ENCODE measurements around the gene RANBP3L. TPM values are rescaled to one million over a fixed set of nuclear protein-coding genes. Genes with fewer than 3 reads are reported as not detected.
"Not testable (repeated sequence)": the region's sequence is repeated elsewhere in the genome, so short reads cannot be mapped to it uniquely, and the experiment has no call there.

Gene RANBP3L
- total RNA-seq, 1 donor from 2014 or later: not detected

- H4K20me1 ChIP-seq (ENCODE audit: insufficient read depth, low read length): no peaks in the 10 kb centered on the region
- H3K4me3 Mint-ChIP-seq (ENCODE audit: unreplicated experiment): no peak overlapping the region
- no peaks in the 10 kb centered on the region for H3K36me3 Mint-ChIP-seq (ENCODE audit: low read depth, unreplicated experiment)
- H3K4me1 ChIP-seq (ENCODE audit: insufficient read depth, low read length): no peaks in the 10 kb centered on the region
- peaks cover 2% of the 10 kb centered on the region for H3K27me3 ChIP-seq (ENCODE audit: insufficient read depth, low read length)
- TF ChIP-seq, protein P1, sequence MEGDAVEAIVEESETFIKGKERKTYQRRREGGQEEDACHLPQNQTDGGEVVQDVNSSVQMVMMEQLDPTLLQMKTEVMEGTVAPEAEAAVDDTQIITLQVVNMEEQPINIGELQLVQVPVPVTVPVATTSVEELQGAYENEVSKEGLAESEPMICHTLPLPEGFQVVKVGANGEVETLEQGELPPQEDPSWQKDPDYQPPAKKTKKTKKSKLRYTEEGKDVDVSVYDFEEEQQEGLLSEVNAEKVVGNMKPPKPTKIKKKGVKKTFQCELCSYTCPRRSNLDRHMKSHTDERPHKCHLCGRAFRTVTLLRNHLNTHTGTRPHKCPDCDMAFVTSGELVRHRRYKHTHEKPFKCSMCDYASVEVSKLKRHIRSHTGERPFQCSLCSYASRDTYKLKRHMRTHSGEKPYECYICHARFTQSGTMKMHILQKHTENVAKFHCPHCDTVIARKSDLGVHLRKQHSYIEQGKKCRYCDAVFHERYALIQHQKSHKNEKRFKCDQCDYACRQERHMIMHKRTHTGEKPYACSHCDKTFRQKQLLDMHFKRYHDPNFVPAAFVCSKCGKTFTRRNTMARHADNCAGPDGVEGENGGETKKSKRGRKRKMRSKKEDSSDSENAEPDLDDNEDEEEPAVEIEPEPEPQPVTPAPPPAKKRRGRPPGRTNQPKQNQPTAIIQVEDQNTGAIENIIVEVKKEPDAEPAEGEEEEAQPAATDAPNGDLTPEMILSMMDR (IDR thresholded peaks at IDR 0.05; ENCODE audit: insufficient read depth, low read depth, low read length): no peak
- no peak for TF ChIP-seq EZH2 (IDR thresholded peaks at IDR 0.05; ENCODE audit: insufficient read depth, low read length)
- H3K4me2 ChIP-seq (ENCODE audit: low read length): no peak overlapping the region
- H3K27ac ChIP-seq (ENCODE audit: low read depth, low read length): no peak overlapping the region
- no peaks in the 10 kb centered on the region for H3K79me2 ChIP-seq (ENCODE audit: insufficient read depth, low read length)
- FAIRE-seq (no peak), DNase-seq (ENCODE audit: low read depth) (no peak)
- H3K4me1 Mint-ChIP-seq (ENCODE audit: low read depth, unreplicated experiment): no peaks in the 10 kb centered on the region
- H3K27ac Mint-ChIP-seq (ENCODE audit: unreplicated experiment): no peak overlapping the region
- H3K9ac ChIP-seq (ENCODE audit: low read length): no peak overlapping the region
- H3K36me3 ChIP-seq (ENCODE audit: insufficient read depth, low read length): no peaks in the 10 kb centered on the region
- no peak overlapping the region for H2AFZ ChIP-seq (ENCODE audit: low read depth, low read length)
- H3K9me3 ChIP-seq (ENCODE audit: insufficient read depth, low read depth, low read length): no peaks in the 10 kb centered on the region
- H3K4me3 ChIP-seq (ENCODE audit: insufficient read depth, low read depth, low read length): no peak overlapping the region
- H3K9me3 Mint-ChIP-seq (ENCODE audit: unreplicated experiment): peaks cover 2% of the 10 kb centered on the region
- no peaks in the 10 kb centered on the region for H3K27me3 Mint-ChIP-seq (ENCODE audit: low read depth, unreplicated experiment)
Measured at GRCh38 chr5:36344899-36345298, 43.2 kb upstream of the RANBP3L start.

DNA sequence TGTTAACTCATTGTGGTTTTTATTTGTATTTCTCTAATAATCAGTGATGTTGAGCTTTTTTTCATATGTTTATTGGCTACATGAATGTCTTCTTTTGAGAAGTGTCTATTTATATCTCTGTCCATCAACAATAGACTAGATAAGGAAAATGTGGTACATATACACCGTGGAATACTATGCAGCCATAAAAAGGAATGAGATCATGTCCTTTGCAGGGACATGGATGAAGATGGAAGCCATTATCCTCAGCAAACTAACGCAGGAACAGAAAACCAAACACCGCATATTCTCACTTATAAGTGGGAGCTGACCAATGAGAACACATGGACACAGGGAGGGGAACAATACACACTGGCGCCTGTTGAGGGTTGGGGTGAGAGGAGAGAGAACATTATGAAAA, 40.0 kb upstream of the RANBP3L start:
- FAIRE-seq; H3K4me2 ChIP-seq (ENCODE audit: low read length); H3K9ac ChIP-seq (ENCODE audit: low read length); H3K4me1 ChIP-seq (ENCODE audit: insufficient read depth, low read length); H3K36me3 ChIP-seq (ENCODE audit: insufficient read depth, low read length); H3K27ac Mint-ChIP-seq (ENCODE audit: unreplicated experiment); H3K27ac ChIP-seq (ENCODE audit: low read depth, low read length); H3K27me3 Mint-ChIP-seq (ENCODE audit: low read depth, unreplicated experiment); H3K27me3 ChIP-seq (ENCODE audit: insufficient read depth, low read length); DNase-seq (ENCODE audit: low read depth); H2AFZ ChIP-seq (ENCODE audit: low read depth, low read length); H3K4me1 Mint-ChIP-seq (ENCODE audit: low read depth, unreplicated experiment); H3K36me3 Mint-ChIP-seq (ENCODE audit: low read depth, unreplicated experiment); H3K4me3 Mint-ChIP-seq (ENCODE audit: unreplicated experiment); H3K79me2 ChIP-seq (ENCODE audit: insufficient read depth, low read length); H3K9me3 ChIP-seq (ENCODE audit: insufficient read depth, low read depth, low read length); H3K4me3 ChIP-seq (ENCODE audit: insufficient read depth, low read depth, low read length); H3K9me3 Mint-ChIP-seq (ENCODE audit: unreplicated experiment); H4K20me1 ChIP-seq (ENCODE audit: insufficient read depth, low read length): not testable (repeated sequence)

- H3K4me2 ChIP-seq (ENCODE audit: low read length): no peak overlapping the region
Measured at GRCh38 chr5:36337597-36337996, 35.9 kb upstream of the RANBP3L start.

More at GRCh38 chr5:36337597-36337996, 35.9 kb upstream of the RANBP3L start:
- Histone ChIP-seq H3K27me3 (ENCODE audit: insufficient read depth, low read length) (peaks cover 4% of the 10 kb centered on the region), H3K79me2 (ENCODE audit: insufficient read depth, low read length) (no peaks in the 10 kb centered on the region), H3K4me1 (ENCODE audit: insufficient read depth, low read length) (no peaks in the 10 kb centered on the region), H2AFZ (ENCODE audit: low read depth, low read length) (no peak overlapping the region), H3K36me3 (ENCODE audit: insufficient read depth, low read length) (no peaks in the 10 kb centered on the region), H3K9ac (ENCODE audit: low read length) (no peak overlapping the region), H3K9me3 (ENCODE audit: insufficient read depth, low read depth, low read length) (no peaks in the 10 kb centered on the region), H3K4me3 (ENCODE audit: insufficient read depth, low read depth, low read length) (no peak overlapping the region), H4K20me1 (ENCODE audit: insufficient read depth, low read length) (no peaks in the 10 kb centered on the region), H3K27ac (ENCODE audit: low read depth, low read length) (no peak overlapping the region)
- no peaks in the 10 kb centered on the region for H3K4me1 Mint-ChIP-seq (ENCODE audit: low read depth, unreplicated experiment)
- no peak for TF ChIP-seq EZH2 (IDR thresholded peaks at IDR 0.05; ENCODE audit: insufficient read depth, low read length)
- TF ChIP-seq, protein P1 (IDR thresholded peaks at IDR 0.05; ENCODE audit: insufficient read depth, low read depth, low read length): no peak
- no peak overlapping the region for H3K4me3 Mint-ChIP-seq (ENCODE audit: unreplicated experiment)
- H3K9me3 Mint-ChIP-seq (ENCODE audit: unreplicated experiment): peaks cover 2% of the 10 kb centered on the region
- no peak overlapping the region for H3K27ac Mint-ChIP-seq (ENCODE audit: unreplicated experiment)
- no peaks in the 10 kb centered on the region for H3K27me3 Mint-ChIP-seq (ENCODE audit: low read depth, unreplicated experiment)
- no peak for FAIRE-seq
- DNase-seq (ENCODE audit: low read depth): no peak
- H3K36me3 Mint-ChIP-seq (ENCODE audit: low read depth, unreplicated experiment): no peaks in the 10 kb centered on the region
